Islet precursor cell (in vitro differentiated cells): ENCODE results near the gene ZNF784.

Source experiments
- DNase-seq: peaks from one replicate; pipeline ENCODE4 v3.0.0-alpha.2; 2018

ZNF784 gene

DNA sequence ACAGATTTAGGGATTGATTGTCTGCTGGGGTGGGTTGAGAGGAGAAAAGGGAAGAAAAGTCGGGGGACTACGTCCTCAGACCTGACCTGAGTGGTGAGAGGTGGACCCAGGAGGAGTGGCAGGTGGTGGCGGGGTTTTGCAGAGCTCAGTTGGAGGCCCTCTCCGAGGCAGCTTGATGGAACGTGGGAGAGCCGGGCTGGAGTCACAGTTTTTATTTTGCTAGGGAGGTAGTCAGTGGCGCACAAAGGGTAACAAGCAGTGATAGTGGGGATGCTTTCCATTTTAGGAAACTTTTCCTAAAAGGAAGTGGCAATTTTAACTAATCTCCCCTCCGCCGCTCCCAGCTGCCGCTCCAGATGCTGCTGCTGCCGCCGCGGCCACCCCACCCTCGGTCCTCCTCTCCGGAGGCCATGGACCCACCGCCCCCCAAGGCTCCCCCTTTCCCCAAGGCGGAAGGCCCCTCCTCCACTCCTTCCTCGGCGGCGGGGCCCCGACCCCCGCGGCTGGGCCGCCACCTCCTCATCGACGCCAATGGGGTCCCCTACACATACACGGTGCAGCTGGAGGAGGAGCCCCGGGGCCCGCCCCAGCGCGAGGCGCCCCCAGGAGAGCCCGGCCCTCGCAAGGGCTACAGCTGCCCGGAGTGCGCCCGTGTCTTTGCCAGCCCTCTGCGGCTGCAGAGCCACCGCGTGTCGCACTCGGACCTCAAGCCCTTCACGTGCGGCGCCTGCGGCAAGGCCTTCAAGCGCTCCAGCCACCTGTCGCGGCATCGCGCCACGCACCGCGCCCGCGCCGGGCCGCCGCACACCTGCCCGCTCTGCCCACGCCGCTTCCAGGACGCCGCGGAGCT is 18.0 kb upstream of the ZNF784 start:
- DNase-seq: peak; percentile 54

DNA sequence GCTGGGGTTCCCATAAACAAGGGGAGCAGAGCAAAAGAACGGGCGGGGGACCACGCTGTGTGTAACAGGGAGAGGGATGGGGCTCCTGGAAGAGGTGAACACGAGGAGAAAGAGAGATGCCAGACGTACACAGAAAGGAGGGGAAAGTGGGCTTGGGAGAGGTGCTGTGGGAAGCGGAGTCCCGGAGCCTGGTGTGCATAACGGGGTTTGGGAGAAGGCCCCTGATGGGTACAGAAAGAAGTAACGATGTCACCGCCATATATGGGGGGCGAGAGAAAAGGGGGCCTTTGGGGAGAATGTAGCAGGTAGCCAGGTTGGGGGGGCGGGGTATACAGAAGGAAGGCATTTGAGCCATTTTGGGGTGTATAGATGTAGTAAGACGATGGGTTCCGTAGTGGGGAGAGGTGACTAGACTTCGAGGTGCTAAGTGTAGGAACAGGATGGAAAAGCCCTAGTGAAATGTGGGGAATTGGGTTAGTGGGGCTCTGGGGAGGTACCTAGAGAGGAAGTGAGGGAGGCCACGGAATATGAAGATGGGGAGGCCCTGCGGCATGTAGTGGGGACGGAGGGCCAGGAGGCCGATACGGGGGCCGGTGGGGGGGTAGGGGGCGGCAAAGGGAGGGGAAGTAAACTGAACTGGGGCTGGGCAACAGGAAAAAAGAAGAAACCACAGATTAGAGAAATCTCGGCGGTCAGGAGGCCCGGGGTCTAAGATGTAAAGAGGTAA is 17.2 kb upstream of the ZNF784 start:
- DNase-seq: no peak

DNA sequence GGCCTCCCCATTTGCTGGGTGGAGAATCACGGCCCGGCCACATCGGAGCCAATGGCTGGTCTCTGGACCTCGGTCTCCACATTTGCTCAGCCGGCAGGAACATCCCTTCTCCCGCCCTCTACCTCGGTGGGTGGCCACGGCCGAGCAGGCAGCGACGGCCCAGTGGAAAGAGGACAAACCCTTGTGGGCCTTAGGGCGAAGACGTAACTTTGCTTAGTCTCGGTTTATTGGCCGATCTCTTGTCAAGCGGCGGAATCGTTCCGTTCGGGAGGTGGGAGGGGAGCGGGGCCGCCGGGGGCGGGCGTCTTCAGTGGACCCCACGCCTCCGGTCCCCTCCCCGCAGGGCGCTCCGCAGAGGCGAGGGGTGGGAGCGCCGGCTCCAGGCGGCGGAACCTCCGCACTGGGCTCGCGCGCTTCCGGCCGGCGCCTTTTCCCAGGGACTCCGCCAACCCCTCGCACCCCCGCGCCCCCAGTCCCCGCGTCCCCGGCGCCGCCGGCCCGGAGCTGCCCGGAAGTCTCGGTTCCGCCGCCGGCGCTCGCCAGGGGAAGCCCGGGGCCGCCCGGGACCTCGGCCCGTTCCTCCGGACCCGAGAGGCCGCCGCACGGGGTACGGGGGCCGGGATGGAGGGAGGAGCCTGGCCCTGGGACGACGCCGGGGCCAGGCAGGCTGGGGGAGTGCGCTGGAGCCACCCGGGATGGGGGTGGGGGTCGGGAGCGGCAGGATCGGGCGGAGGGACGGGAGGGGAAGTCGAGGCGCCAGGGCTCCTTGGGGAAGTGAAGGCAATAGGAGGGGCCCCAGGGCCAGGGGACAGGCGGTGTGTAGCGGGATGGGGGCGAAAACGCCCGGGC is 16.4 kb upstream of the ZNF784 start, which contains the start of gene ZNF580:
ZNF580 (plus strand) TSS at position 426 of the 849 bp plus-strand sequence. CDS start 1,507 bp downstream, outside the sequence.
- DNase-seq: peak; percentile 85

- DNase-seq: peak; percentile 70
Measured at GRCh38 chr19:55640043-55640576, 15.7 kb upstream of the ZNF784 start.

DNA sequence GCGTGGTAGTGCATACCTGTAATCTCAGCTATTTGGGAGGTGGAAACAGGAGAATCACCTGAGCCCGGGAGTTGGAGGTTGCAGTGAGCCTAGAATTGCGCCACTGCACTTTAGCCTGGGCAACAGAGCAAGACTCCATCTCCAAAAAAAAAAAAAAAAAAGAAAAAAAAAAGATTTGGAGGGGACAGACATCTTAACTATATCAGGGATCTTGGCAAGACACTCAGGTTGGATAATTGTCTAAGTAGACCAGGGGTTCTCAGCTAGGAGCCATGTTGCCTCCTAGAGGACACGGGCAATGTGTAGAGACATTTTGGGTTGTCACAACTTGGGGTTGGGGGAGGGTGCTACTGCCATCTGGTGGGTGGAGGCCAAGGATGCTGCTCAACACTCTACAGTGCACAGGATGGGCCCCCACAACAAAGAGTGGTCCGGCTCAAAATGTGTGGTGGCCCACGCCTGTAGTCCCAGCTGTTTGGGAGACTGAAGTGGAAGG is 14.5 kb upstream of the ZNF784 start:
- DNase-seq: no peak

DNA sequence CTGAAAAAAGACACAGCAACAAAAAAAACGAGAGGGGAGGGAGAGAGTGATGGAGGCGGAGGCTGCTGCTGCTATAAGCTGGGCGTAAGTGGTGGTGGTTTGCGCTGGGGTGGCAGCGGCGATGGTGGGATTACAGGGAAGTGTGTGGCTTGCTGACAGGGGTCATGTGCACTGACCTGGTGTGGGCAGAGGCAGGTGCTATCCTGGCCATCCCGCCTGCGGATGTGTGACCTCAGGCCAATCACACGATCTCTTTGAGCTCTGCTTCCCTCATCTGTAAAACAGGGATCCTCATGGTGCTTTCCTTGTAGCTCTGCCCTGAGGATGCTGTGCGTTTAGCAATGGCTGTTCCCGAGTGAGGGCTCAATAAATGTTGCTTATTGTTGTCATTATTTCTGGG is 13.2 kb upstream of the ZNF784 start:
- DNase-seq: no peak

DNA sequence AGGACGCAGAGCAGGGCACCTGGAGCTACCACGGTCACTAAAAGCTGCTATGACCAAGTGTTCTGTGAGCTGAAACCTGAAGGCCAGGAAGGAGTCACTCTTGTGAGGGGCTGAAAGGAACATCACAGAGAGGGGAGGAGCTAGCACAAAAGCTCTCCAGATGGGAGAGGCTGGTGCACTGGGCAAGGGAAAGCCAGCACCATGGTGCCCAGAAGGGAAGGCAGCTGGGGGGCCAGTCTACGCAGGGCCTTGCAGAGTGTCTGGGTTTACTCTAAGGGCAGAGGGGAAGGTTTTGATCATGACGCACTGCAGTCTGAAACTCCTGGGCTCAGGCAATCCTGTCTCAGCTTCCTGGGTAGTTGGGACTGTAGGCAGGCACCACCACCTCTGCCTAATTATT is 12.4 kb upstream of the ZNF784 start:
- DNase-seq: no peak

GRCh38 chr19:55635856-55636440 is 11.6 kb upstream of the ZNF784 start:
- DNase-seq: no peak

GRCh38 chr19:55635334-55635717 is 11.0 kb upstream of the ZNF784 start:
- DNase-seq: no peak

GRCh38 chr19:55633861-55634260 is 9.5 kb upstream of the ZNF784 start:
- DNase-seq: no peak

DNA sequence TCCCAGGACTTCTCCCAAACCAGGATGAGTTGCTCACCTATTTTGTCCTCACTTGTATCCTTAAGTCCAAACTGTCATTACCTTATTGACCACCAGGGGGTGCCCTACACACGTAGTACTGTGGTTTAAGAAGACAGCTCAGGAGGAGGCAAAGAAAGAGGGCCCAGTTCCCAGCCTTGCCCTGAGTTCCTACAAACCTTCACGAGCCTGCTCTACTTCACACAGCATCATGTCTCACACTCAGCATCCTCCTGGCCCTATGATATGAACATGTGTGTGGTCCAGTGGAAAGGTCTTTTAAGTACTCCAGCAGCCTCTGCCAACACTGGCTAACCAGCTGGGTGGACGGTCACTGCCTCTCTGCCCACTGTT is 8.1 kb upstream of the ZNF784 start:
- peak; percentile 94 for DNase-seq

GRCh38 chr19:55626350-55626749 is 2.0 kb upstream of the ZNF784 start:
- no peak for DNase-seq

GRCh38 chr19:55625004-55625326 is 599 bp upstream of the ZNF784 start:
- no peak for DNase-seq

DNA sequence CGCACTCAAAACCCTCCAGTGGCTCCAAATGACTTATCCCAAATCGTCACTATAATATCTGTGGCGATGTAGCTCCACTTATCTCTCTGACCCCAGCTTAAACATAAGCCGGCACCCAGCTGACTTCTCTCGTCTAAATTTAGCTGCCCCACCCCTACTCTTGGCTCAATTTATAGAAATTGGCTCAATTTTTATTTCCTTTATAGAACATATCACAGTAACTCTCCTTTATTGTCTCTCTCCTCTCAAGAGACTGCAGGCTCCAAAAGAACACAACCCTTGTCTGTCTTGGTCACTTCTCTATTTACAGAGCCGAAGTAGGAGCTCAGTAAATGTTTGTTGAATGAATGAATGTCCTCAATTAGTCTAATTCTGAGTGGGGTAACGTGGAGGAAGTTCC is 805 bp downstream of the ZNF784 start:
- no peak for DNase-seq

- no peak for DNase-seq
Measured at GRCh38 chr19:55623130-55623529, 1.2 kb downstream of the ZNF784 start.

- peak; percentile 45 for DNase-seq
Measured at GRCh38 chr19:55622242-55622969, 2.0 kb downstream of the ZNF784 start.

- DNase-seq: peak; percentile 49
Measured at GRCh38 chr19:55621673-55622231, 2.6 kb downstream of the ZNF784 start.

DNA sequence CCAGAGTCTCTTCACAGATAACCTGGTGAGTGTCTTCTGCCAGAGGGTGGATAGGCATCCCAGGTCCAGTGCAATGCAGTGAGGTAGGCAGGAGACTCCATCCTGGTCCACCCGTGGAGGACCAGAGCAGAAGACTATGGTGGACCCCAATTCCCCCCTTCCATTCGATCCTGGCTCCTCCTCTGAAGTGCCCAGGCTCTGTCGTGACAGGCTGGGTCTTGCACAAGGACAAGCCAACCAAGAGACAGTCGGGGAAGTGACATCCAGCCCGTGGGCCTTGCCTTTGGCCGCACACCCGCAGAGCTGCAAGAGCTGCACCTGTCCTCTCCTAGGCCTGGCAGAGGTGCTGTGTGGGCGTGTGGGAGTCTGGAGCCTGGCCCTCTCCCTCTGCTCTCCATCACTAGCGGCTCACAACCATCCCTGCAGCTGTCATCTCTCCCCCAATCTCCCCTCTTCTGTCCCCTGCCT is 3.1 kb downstream of the ZNF784 start:
- DNase-seq: peak; percentile 43

GRCh38 chr19:55620410-55621204 is 3.8 kb downstream of the ZNF784 start:
- DNase-seq: peak; percentile 41

- DNase-seq: no peak
Measured at GRCh38 chr19:55619286-55619685, 5.1 kb downstream of the ZNF784 start.
